GM23248 (cell line): Measurements from ENCODE around the gene RCAN2. TPM values are rescaled to one million over a fixed set of nuclear protein-coding genes. Genes with fewer than 3 reads are reported as not detected.

Experiments used
- DNase-seq: peaks from one replicate; pipeline ENCODE4 v3.0.0-alpha.2; 2015
- H2AFZ ChIP-seq: fragments of 200-600 bp; sonication (generic); 2 replicates; pipeline ENCODE4 v1.6.1; 2016; ENCODE audit warnings: antibody characterized with exemption
- H3F3A ChIP-seq: fragments of 200-600 bp; sonication (generic); 2 replicates; pipeline ENCODE4 v1.6.1; 2016; ENCODE audit warnings: mild to moderate bottlenecking, antibody characterized with exemption, mixed run types; ENCODE audit not compliant: insufficient read depth
- H3K27ac ChIP-seq: fragments of 200-600 bp; sonication (generic); 2 replicates; pipeline ENCODE4 v1.5.1; 2016; ENCODE audit warnings: mild to moderate bottlenecking
- H3K27me3 ChIP-seq: fragments of 200-600 bp; sonication (generic); replicated peaks from 2 replicates; pipeline ENCODE4 v1.6.1; 2016; ENCODE audit warnings: mild to moderate bottlenecking; ENCODE audit not compliant: insufficient read depth
- H3K36me3 ChIP-seq: fragments of 200-600 bp; sonication (generic); 2 replicates; pipeline ENCODE4 v1.6.1; 2016; ENCODE audit warnings: low read depth, mild to moderate bottlenecking
- H3K4me1 ChIP-seq: fragments of 200-600 bp; sonication (generic); 2 replicates; pipeline ENCODE4 v1.6.1; 2016; ENCODE audit warnings: mild to moderate bottlenecking; ENCODE audit not compliant: insufficient read depth
- H3K4me2 ChIP-seq: fragments of 200-600 bp; sonication (generic); one replicate; pipeline ENCODE4 v1.6.1; 2016; ENCODE audit warnings: mild to moderate bottlenecking; ENCODE audit not compliant: unreplicated experiment
- H3K4me3 ChIP-seq: fragments of 200-600 bp; sonication (generic); 2 replicates; pipeline ENCODE4 v1.5.1; 2016; ENCODE audit warnings: mild to moderate bottlenecking
- H3K79me2 ChIP-seq: fragments of 200-600 bp; sonication (generic); 2 replicates; pipeline ENCODE4 v1.6.1; 2016; ENCODE audit warnings: mild to moderate bottlenecking; ENCODE audit not compliant: insufficient read depth
- H3K9ac ChIP-seq: fragments of 200-600 bp; sonication (generic); 2 replicates; pipeline ENCODE4 v1.6.1; 2016; ENCODE audit warnings: mild to moderate bottlenecking
- H3K9me2 ChIP-seq: fragments of 200-600 bp; sonication (generic); 2 replicates; pipeline ENCODE4 v1.6.1; 2016; ENCODE audit warnings: mixed run types, mild to moderate bottlenecking, moderate library complexity; ENCODE audit not compliant: insufficient read depth
- H3K9me3 ChIP-seq: fragments of 200-600 bp; sonication (generic); one replicate; pipeline ENCODE4 v1.6.1; 2017; ENCODE audit warnings: low read depth
- H4K20me1 ChIP-seq: fragments of 200-600 bp; sonication (generic); 2 replicates; pipeline ENCODE4 v1.6.0; 2016; ENCODE audit not compliant: insufficient read depth
- EZH2 ChIP-seq: fragments of 200-600 bp; sonication (generic); IDR thresholded peaks from 2 replicates; pipeline ENCODE4 v1.6.1; 2018; ENCODE audit warnings: antibody characterized with exemption, mild to moderate bottlenecking; ENCODE audit not compliant: insufficient read depth, poor library complexity, severe bottlenecking
- EZH2phosphoT487 ChIP-seq: fragments of 200-600 bp; sonication (generic); IDR thresholded peaks from 2 replicates; pipeline ENCODE4 v1.6.1; 2018; ENCODE audit warnings: antibody characterized with exemption, moderate library complexity, mild to moderate bottlenecking, low read depth; ENCODE audit not compliant: insufficient read depth
- WGBS, 2 experiments: methylation state at CpG; one replicate each; pipeline ENCODE4 v1.1.6; 2015 to 2017; ENCODE audit warnings: low lambda C conversion rate in 2 of 2, low coverage in 1 of 2; ENCODE audit errors: missing lambda C conversion rate in 2 of 2; 5-methylcytosine and 5-hydroxymethylcytosine counted together
- in situ Hi-C: fragments of 300-500 bp; cut with MboI; formaldehyde crosslinking; loops from 2 replicates; pipeline ENCODE4 v1.15.0; 2020
- polyA plus RNA-seq: library from polyadenylated mRNA; unstranded; fragments of >200 nt; fragmentation: Nextera tagmentation; extraction: Ambion mirVana; gene quantifications from 2 replicates; pipeline ENCODE4 v1.2.1, GENCODE V29; 2016
- total RNA-seq: library from RNA; depleted of rRNA; stranded (reverse); fragments of >200 nt; shearing (Covaris generic); gene quantifications from 2 replicates; pipeline ENCODE4 v1.2.3, GENCODE V29; 2014

RCAN2 gene
- total and polyA plus RNA-seq, 2 experiments from 2014 or later: 6.5 to 8.8 TPM

- no peak overlapping the region for H3K9ac ChIP-seq
- peaks cover 20% of the 10 kb centered on the region for H3F3A ChIP-seq
- no peaks in the 10 kb centered on the region for H3K9me2 ChIP-seq
- no peak overlapping the region for H3K27ac ChIP-seq
- H3K4me1 ChIP-seq: peaks cover 38% of the 10 kb centered on the region
- H3K27me3 ChIP-seq: no peaks in the 10 kb centered on the region
- TF ChIP-seq EZH2phosphoT487 (no peak), EZH2 (no peak)
- H3K79me2 ChIP-seq: no peaks in the 10 kb centered on the region
- in situ Hi-C loops: no loop called here
- no peak overlapping the region for H2AFZ ChIP-seq
- H4K20me1 ChIP-seq: no peaks in the 10 kb centered on the region
- H3K9me3 ChIP-seq: no peaks in the 10 kb centered on the region
- WGBS, 2 experiments: 81 to 83% methylated on average over 4 of the region's 4 CpGs
- no peak overlapping the region for H3K4me3 ChIP-seq
- H3K4me2 ChIP-seq: peak overlapping the region; percentile 48
- no peak for DNase-seq
- no peaks in the 10 kb centered on the region for H3K36me3 ChIP-seq
Measured at GRCh38 chr6:46438245-46438644, 53.0 kb downstream of the RCAN2 start.

DNA sequence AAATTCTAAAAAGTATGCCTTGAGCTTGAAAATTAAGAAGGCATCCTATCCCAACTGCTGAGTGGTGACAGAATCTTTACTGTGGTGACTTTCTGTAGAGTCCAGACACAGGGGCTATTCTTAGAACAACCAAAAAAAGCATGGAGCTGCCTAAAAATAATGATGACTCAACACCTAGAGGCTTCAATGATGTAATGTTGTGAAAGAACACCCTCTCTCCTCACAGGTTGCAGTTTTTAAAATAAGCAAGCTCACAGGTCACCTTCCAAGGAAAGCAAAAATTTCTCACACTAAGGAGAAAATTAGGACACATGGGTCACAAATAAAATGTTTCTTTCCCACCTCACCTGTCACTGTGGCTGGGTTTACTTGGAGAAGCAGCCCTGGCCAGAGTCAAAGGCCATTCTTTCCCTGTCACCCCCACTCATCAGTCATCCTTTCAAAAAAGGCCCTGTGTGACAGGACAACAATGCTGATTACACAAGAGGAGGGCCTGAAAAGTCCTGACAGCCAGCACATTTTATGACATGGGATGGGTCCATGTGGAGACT is 53.5 kb downstream of the RCAN2 start:
- peaks cover 38% of the 10 kb centered on the region for H3K4me1 ChIP-seq
- H3K79me2 ChIP-seq: no peaks in the 10 kb centered on the region
- H4K20me1 ChIP-seq: no peaks in the 10 kb centered on the region
- H3K9ac ChIP-seq: no peak overlapping the region
- no peaks in the 10 kb centered on the region for H3K9me2 ChIP-seq
- DNase-seq: peak; percentile 82
- no peaks in the 10 kb centered on the region for H3K9me3 ChIP-seq
- no peak for TF ChIP-seq EZH2phosphoT487
- no peak for TF ChIP-seq EZH2
- H3K27ac ChIP-seq: peak overlapping the region; percentile 50
- H3K36me3 ChIP-seq: no peaks in the 10 kb centered on the region
- in situ Hi-C loops: no loop called here
- H3K27me3 ChIP-seq: no peaks in the 10 kb centered on the region
- H3F3A ChIP-seq: peaks cover 20% of the 10 kb centered on the region
- no peak overlapping the region for H3K4me3 ChIP-seq
- peak overlapping the region; percentile 48 for H3K4me2 ChIP-seq
- H2AFZ ChIP-seq: 0 out of 2 replicates have a peak overlapping the region, but pooled peaks have one; percentile 12

- Histone ChIP-seq H3K9ac (no peak overlapping the region), H3K36me3 (no peaks in the 10 kb centered on the region), H3K9me2 (no peaks in the 10 kb centered on the region), H3K27me3 (no peaks in the 10 kb centered on the region), H3K27ac (no peak overlapping the region), H3K4me3 (no peak overlapping the region), H3K4me2 (no peak overlapping the region), H3K4me1 (peaks cover 18% of the 10 kb centered on the region), H4K20me1 (no peaks in the 10 kb centered on the region), H3K79me2 (no peaks in the 10 kb centered on the region), H3F3A (0 out of 2 replicates have a peak, but pooled peaks cover 7% of the 10 kb centered on the region), H3K9me3 (no peaks in the 10 kb centered on the region), H2AFZ (no peak overlapping the region)
- TF ChIP-seq EZH2phosphoT487: no peak
- TF ChIP-seq EZH2: no peak
- no peak for DNase-seq
- in situ Hi-C loops: loop anchor here (10.0 to 25.0 kb wide), 3 partner anchors 192 to 365 kb away; partner anchors contain the start of gene MEP1A
Measured at GRCh38 chr6:46422619-46423018, 68.6 kb downstream of the RCAN2 start.

DNA sequence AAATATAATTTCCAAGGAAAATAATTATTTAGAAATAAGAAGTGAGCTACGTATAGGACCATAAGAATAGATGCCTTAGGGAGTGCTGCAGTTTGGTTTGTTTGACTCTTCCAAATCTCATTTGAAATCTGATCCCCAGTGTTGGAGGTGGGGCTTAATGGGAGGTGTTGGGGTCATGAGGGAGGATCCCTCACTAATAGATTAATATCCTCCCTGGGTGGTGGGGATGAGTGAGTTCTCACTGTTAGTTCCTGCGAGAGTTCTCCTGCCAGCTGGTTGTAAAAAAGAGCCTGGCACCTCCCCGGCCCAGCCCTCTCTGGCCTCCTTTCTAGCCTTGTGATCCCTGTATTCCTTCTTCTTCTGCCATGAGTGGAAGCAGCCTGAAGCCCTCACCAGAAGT is 69.3 kb downstream of the RCAN2 start:
- no peak overlapping the region for H2AFZ ChIP-seq
- H3K9me3 ChIP-seq: no peaks in the 10 kb centered on the region
- TF ChIP-seq EZH2 (no peak), EZH2phosphoT487 (no peak)
- H3K79me2 ChIP-seq: no peaks in the 10 kb centered on the region
- H3F3A ChIP-seq: 0 out of 2 replicates have a peak, but pooled peaks cover 7% of the 10 kb centered on the region
- H3K27ac ChIP-seq: no peak overlapping the region
- no peak overlapping the region for H3K4me3 ChIP-seq
- no peaks in the 10 kb centered on the region for H3K36me3 ChIP-seq
- peaks cover 18% of the 10 kb centered on the region for H3K4me1 ChIP-seq
- no peak for DNase-seq
- no peak overlapping the region for H3K9ac ChIP-seq
- no peak overlapping the region for H3K4me2 ChIP-seq
- no peaks in the 10 kb centered on the region for H3K27me3 ChIP-seq
- H4K20me1 ChIP-seq: no peaks in the 10 kb centered on the region
- WGBS, 2 experiments: 98 to 100% methylated on average over 3 of the region's 3 CpGs
- in situ Hi-C loops: loop anchor here (10.0 to 25.0 kb wide), 3 partner anchors 193 to 365 kb away; partner anchors contain the start of gene MEP1A
- H3K9me2 ChIP-seq: no peaks in the 10 kb centered on the region
